H1 (cell line): ENCODE data around the gene IYD. TPM values are rescaled to one million over a fixed set of nuclear protein-coding genes. Genes with fewer than 3 reads are reported as not detected.

ENCODE experiments used
- CTCF ChIA-PET: fragments of 300-600 bp; sonication (Branson Sonifier 250); formaldehyde crosslinking; loops from one replicate; lab custom pipeline; 2021; ENCODE audit not compliant: partially characterized antibody; lab: Charles Lee
- POLR2A ChIA-PET: fragments of 300-600 bp; sonication (Branson Sonifier 250); formaldehyde crosslinking; loops from one replicate; lab custom pipeline; 2021; ENCODE audit warnings: inconsistent platforms; ENCODE audit not compliant: partially characterized antibody; lab: Charles Lee
- DNase-seq, 2 experiments: peaks; one replicate each; pipeline versions ENCODE4 v3.0.0 to v3.0.0-alpha.2; 2010 to 2022; ENCODE audit warnings: low spot score in 2 of 2, low read depth in 1 of 2, mixed read lengths in 1 of 2
- FAIRE-seq: peaks from 2 replicates; lab custom pipeline; 2011; peaks lifted over from hg19 to GRCh38; lab: Jason Lieb, UNC
- H2AFZ ChIP-seq: 2 replicates; pipeline ENCODE4 v1.8.1; 2012; ENCODE audit warnings: low read length, inconsistent platforms
- H2AK5ac ChIP-seq: 2 replicates; pipeline ENCODE4 v1.6.1; 2013; ENCODE audit warnings: low read depth, low read length
- H2BK120ac ChIP-seq: replicated peaks from 2 replicates; pipeline ENCODE3; 2013; ENCODE audit warnings: low read depth, low read length, inconsistent platforms
- H2BK12ac ChIP-seq: 2 replicates; pipeline ENCODE4 v1.6.1; 2013; ENCODE audit warnings: low read depth, low read length
- H2BK15ac ChIP-seq: 2 replicates; pipeline ENCODE4 v1.6.1; 2013; ENCODE audit warnings: low read length
- H2BK20ac ChIP-seq: 2 replicates; pipeline ENCODE4 v1.6.1; 2013; ENCODE audit warnings: low read length
- H2BK5ac ChIP-seq: 2 replicates; pipeline ENCODE4 v1.6.1; 2013; ENCODE audit warnings: low read depth, low read length
- H3K14ac ChIP-seq: 2 replicates; pipeline ENCODE4 v1.6.1; 2013; ENCODE audit warnings: inconsistent platforms; ENCODE audit not compliant: insufficient read length
- H3K18ac ChIP-seq: 2 replicates; pipeline ENCODE4 v1.6.1; 2013; ENCODE audit warnings: low read length; ENCODE audit errors: extremely low read depth
- H3K23ac ChIP-seq: 2 replicates; pipeline ENCODE4 v1.6.1; 2013; ENCODE audit warnings: inconsistent platforms; ENCODE audit not compliant: insufficient read length
- H3K23me2 ChIP-seq: 2 replicates; pipeline ENCODE4 v1.6.1; 2013; ENCODE audit warnings: low read depth, low read length
- H3K27ac ChIP-seq: 2 replicates; pipeline ENCODE4 v1.6.1; 2011; ENCODE audit warnings: low read depth, low read length, inconsistent platforms
- H3K27me3 ChIP-seq, 4 experiments: replicated peaks in 1 of 4; 1 replicate in 1 of 4; 2 replicates in 3 of 4; pipeline versions ENCODE4 v1.6.1 to v1.8.1; 2011 to 2013; ENCODE audit warnings: low read length in 3 of 4, mild to moderate bottlenecking in 3 of 4, inconsistent platforms in 2 of 4, mixed read lengths in 2 of 4, moderate library complexity in 1 of 4; ENCODE audit not compliant: control insufficient read depth in 3 of 4, insufficient read depth in 3 of 4; ENCODE audit errors: extremely low read depth in 1 of 4
- H3K36me3 ChIP-seq, 4 experiments: 2 replicates each; pipeline versions ENCODE4 v1.6.1 to v1.8.1; 2011 to 2013; ENCODE audit warnings: mild to moderate bottlenecking in 4 of 4, low read length in 3 of 4, moderate library complexity in 2 of 4, control low read depth in 1 of 4, inconsistent platforms in 1 of 4; ENCODE audit not compliant: insufficient read depth in 4 of 4, control insufficient read depth in 2 of 4
- H3K4ac ChIP-seq: replicated peaks from 2 replicates; pipeline ENCODE3; 2013; ENCODE audit warnings: low read length, low read depth, mixed read lengths, inconsistent platforms; ENCODE audit not compliant: insufficient read length
- H3K4me1 ChIP-seq, 4 experiments: replicated peaks in 1 of 4; 1 replicate in 1 of 4; 2 replicates in 3 of 4; pipeline versions ENCODE4 v1.6.1 to v1.8.1; 2011 to 2013; ENCODE audit warnings: low read length in 3 of 4, inconsistent platforms in 2 of 4, mixed read lengths in 1 of 4; ENCODE audit not compliant: insufficient read depth in 4 of 4, control insufficient read depth in 3 of 4
- H3K4me2 ChIP-seq, 2 experiments: 2 replicates each; pipeline versions ENCODE4 v1.6.1 to v1.8.1; 2011 to 2013; ENCODE audit warnings: low read depth in 2 of 2, low read length in 2 of 2, control low read depth in 1 of 2, inconsistent platforms in 1 of 2, mild to moderate bottlenecking in 1 of 2; ENCODE audit not compliant: insufficient read depth in 1 of 2
- H3K4me3 ChIP-seq, 4 experiments: fragments of 200-600, 300-600 bp in 1 of 4; sonication (generic), shearing (Covaris generic), sonication (Bioruptor Twin) in 1 of 4; 2 replicates each; pipeline versions ENCODE4 v1.5.1 to v1.8.1; 2011 to 2016; ENCODE audit warnings: low read length in 4 of 4, low read depth in 3 of 4, control low read depth in 2 of 4, inconsistent platforms in 2 of 4, mild to moderate bottlenecking in 2 of 4, mixed read lengths in 1 of 4, moderate library complexity in 1 of 4; ENCODE audit not compliant: insufficient read depth in 2 of 4; ENCODE audit errors: extremely low read depth in 1 of 4
- H3K56ac ChIP-seq: replicated peaks from 2 replicates; pipeline ENCODE3; 2013; ENCODE audit warnings: low read depth, mild to moderate bottlenecking, mixed read lengths, low read length, inconsistent platforms; ENCODE audit not compliant: insufficient read length
- H3K79me1 ChIP-seq: 2 replicates; pipeline ENCODE4 v1.6.1; 2013; ENCODE audit warnings: low read depth, low read length, control low read depth
- H3K79me2 ChIP-seq, 2 experiments: 2 replicates each; pipeline versions ENCODE4 v1.6.1 to v1.8.1; 2012 to 2013; ENCODE audit warnings: low read length in 2 of 2, mild to moderate bottlenecking in 2 of 2, inconsistent platforms in 1 of 2; ENCODE audit not compliant: insufficient read depth in 2 of 2, control insufficient read depth in 1 of 2
- H3K9ac ChIP-seq, 4 experiments: replicated peaks in 1 of 4; 1 replicate in 1 of 4; 2 replicates in 3 of 4; pipeline versions ENCODE4 v1.6.1 to v1.8.1; 2011 to 2013; ENCODE audit warnings: low read depth in 3 of 4, low read length in 3 of 4, control low read depth in 2 of 4, mild to moderate bottlenecking in 2 of 4, moderate library complexity in 2 of 4, inconsistent platforms in 1 of 4; ENCODE audit errors: extremely low read depth in 1 of 4
- H3K9me3 ChIP-seq, 2 experiments: 2 replicates each; pipeline versions ENCODE4 v1.6.1 to v1.8.1; 2012 to 2013; ENCODE audit warnings: mild to moderate bottlenecking in 2 of 2, moderate library complexity in 2 of 2, control low read depth in 1 of 2, inconsistent platforms in 1 of 2, low read depth in 1 of 2, low read length in 1 of 2, mixed read lengths in 1 of 2; ENCODE audit not compliant: insufficient read depth in 2 of 2
- H4K20me1 ChIP-seq, 2 experiments: replicated peaks in 1 of 2; 2 replicates each; pipeline versions ENCODE3 to v1.8.1; 2011 to 2013; ENCODE audit warnings: inconsistent platforms in 2 of 2, low read length in 2 of 2, mild to moderate bottlenecking in 1 of 2; ENCODE audit not compliant: insufficient read depth in 2 of 2, control insufficient read depth in 1 of 2
- H4K5ac ChIP-seq: 2 replicates; pipeline ENCODE4 v1.6.1; 2013; ENCODE audit warnings: low read length, low read depth, mixed read lengths, inconsistent platforms; ENCODE audit not compliant: insufficient read length
- H4K8ac ChIP-seq: 2 replicates; pipeline ENCODE4 v1.8.0; 2013; ENCODE audit warnings: mild to moderate bottlenecking, moderate library complexity, low read length, inconsistent platforms; ENCODE audit not compliant: insufficient read depth; ENCODE audit errors: extremely low read depth
- H4K91ac ChIP-seq: replicated peaks from 2 replicates; pipeline ENCODE3; 2013; ENCODE audit warnings: low read length, mixed read lengths, inconsistent platforms; ENCODE audit not compliant: insufficient read length
- CHD1 ChIP-seq: IDR thresholded peaks from 2 replicates; pipeline ENCODE4 v1.6.1; 2012; ENCODE audit warnings: low read depth, low read length, improper control_type of control experiment
- CTCF ChIP-seq, 3 experiments: IDR thresholded peaks; 1 replicate in 2 of 3; 2 replicates in 1 of 3; pipeline versions ENCODE4 v1.5.1 to v1.6.1; 2011; ENCODE audit warnings: low read length in 3 of 3, mild to moderate bottlenecking in 3 of 3, inconsistent platforms in 2 of 3, low read depth in 1 of 3, moderate library complexity in 1 of 3; ENCODE audit not compliant: insufficient read depth in 1 of 3; ENCODE audit errors: control extremely low read depth in 1 of 3
- KDM4A ChIP-seq: IDR thresholded peaks from one replicate; pipeline ENCODE4 v1.7.1; 2012; ENCODE audit warnings: low read depth, mild to moderate bottlenecking, moderate library complexity, low read length, inconsistent platforms; ENCODE audit not compliant: severe bottlenecking
- POLR2A ChIP-seq, 2 experiments: IDR thresholded peaks; 1 replicate in 1 of 2; 2 replicates in 1 of 2; pipeline ENCODE4 v1.6.1; 2011; ENCODE audit warnings: low read depth in 2 of 2, low read length in 2 of 2, mild to moderate bottlenecking in 2 of 2; ENCODE audit errors: control extremely low read depth in 1 of 2
- RAD21 ChIP-seq, 2 experiments: IDR thresholded peaks in 1 of 2; conservative IDR thresholded peaks in 1 of 2; 2 replicates each; pipeline ENCODE4 v1.6.1; 2011; ENCODE audit warnings: low read depth in 2 of 2, low read length in 2 of 2, improper control_type of control experiment in 1 of 2, inconsistent platforms in 1 of 2, mild to moderate bottlenecking in 1 of 2, moderate library complexity in 1 of 2
- SIX5 ChIP-seq: IDR thresholded peaks from 2 replicates; pipeline ENCODE4 v1.6.1; 2011; ENCODE audit warnings: mild to moderate bottlenecking, low read depth, low read length
- SP4 ChIP-seq: IDR thresholded peaks from 2 replicates; pipeline ENCODE4 v1.6.1; 2012; ENCODE audit warnings: low read length, inconsistent platforms
- SRF ChIP-seq: IDR thresholded peaks from 2 replicates; pipeline ENCODE4 v1.6.1; 2011; ENCODE audit warnings: mild to moderate bottlenecking, low read depth, low read length, moderate library complexity
- WGBS, 2 experiments: shearing (Covaris generic) in 1 of 2; methylation state at CpG; one replicate each; pipeline versions ENCODE4 v1.1.6 to v1.1.7; 2013 to 2015; ENCODE audit warnings: low lambda C conversion rate in 2 of 2, mixed read lengths in 2 of 2, inconsistent platforms in 1 of 2, low coverage in 1 of 2, missing lambda C conversion rate in 1 of 2; ENCODE audit not compliant: insufficient replicate concordance in 2 of 2, insufficient coverage in 1 of 2, insufficient read length in 1 of 2; ENCODE audit errors: extremely low coverage in 1 of 2, missing lambda C conversion rate in 1 of 2; 5-methylcytosine and 5-hydroxymethylcytosine counted together
- polyA plus RNA-seq, 7 experiments: library from polyadenylated mRNA; depleted of rRNA in 3 of 7; stranded (reverse) in 5 of 7; unstranded in 2 of 7; fragments of >200 nt in 5 of 7; fragments of 200-250 nt in 2 of 7; gene quantifications; 1 replicate in 5 of 7; 2 replicates in 1 of 7; 4 replicates in 1 of 7; pipeline versions ENCODE4 v1.2.1 to v1.2.3, GENCODE V29; 2011 to 2013; ENCODE audit warnings: missing spikeins in 2 of 7, mixed read lengths in 2 of 7
- total RNA-seq: library from RNA; stranded (reverse); fragmentation: NEBNext Ultra II Directional; extraction: Animal tissue kit (Norgen Biotek cat#: 25700); gene quantifications from 2 replicates; pipeline ENCODE4 v1.2.1, GENCODE V29; 2021

Gene IYD
- total and polyA plus RNA-seq, 2 of the 8 experiments (the other 6 are each of a cell fraction or from before 2014, with no cell fraction given) = not detected

- Histone ChIP-seq H3K9ac (no peak overlapping the region), H4K5ac (no peak overlapping the region), H3K4me3 (no peak overlapping the region), H4K8ac (no peak overlapping the region), H3K18ac (no peak overlapping the region), H3K36me3 (no peaks in the 10 kb centered on the region), H3K9me3 (no peaks in the 10 kb centered on the region), H2BK12ac (no peak overlapping the region), H2BK20ac (no peak overlapping the region), H3K4me2 (no peak overlapping the region), H3K14ac (no peak overlapping the region), H2AFZ (no peak overlapping the region), H3K27me3 (no peaks in the 10 kb centered on the region), H3K4me1 (no peaks in the 10 kb centered on the region), H2AK5ac (no peak overlapping the region), H2BK15ac (no peak overlapping the region), H4K20me1 (no peaks in the 10 kb centered on the region), H3K23me2 (no peaks in the 10 kb centered on the region), H3K23ac (no peak overlapping the region), H4K91ac (no peak overlapping the region), H2BK120ac (no peak overlapping the region), H3K4ac (no peak overlapping the region), H3K79me1 (no peaks in the 10 kb centered on the region), H3K56ac (no peak overlapping the region), H2BK5ac (no peak overlapping the region), H3K27ac (no peak overlapping the region), H3K79me2 (no peaks in the 10 kb centered on the region)
- WGBS, 2 experiments = 82% methylated on average over 4 of the region's 4 CpGs; no CpG with 5 or more reads in 1 of the 2 experiments
- TF ChIP-seq RAD21 (IDR thresholded peaks at IDR 0.05 in 1 of 2, conservative IDR thresholded peaks at IDR 0.05 in 1 of 2; ENCODE audit: low read depth in 2 of 2, low read length in 2 of 2) = peak; percentile 29 to 39; a peak in 3 of 4 replicates
- TF ChIP-seq SIX5 = no peak
- no peak for TF ChIP-seq KDM4A
- no peak for TF ChIP-seq POLR2A (IDR thresholded peaks at IDR 0.05; ENCODE audit: control extremely low read depth in 1 of 2, low read depth in 2 of 2, low read length in 2 of 2)
- peak; percentile 28 to 46 (median 31) for TF ChIP-seq CTCF (IDR thresholded peaks at IDR 0.05; ENCODE audit: control extremely low read depth in 1 of 3, insufficient read depth in 1 of 3, low read depth in 1 of 3, low read length in 3 of 3)
- no peak for TF ChIP-seq CHD1
- no peak for TF ChIP-seq SRF
- TF ChIP-seq SP4 = no peak
- no peak for FAIRE-seq
- POLR2A ChIA-PET = no interaction called here
- CTCF ChIA-PET = interaction anchor here (0.6 to 1.9 kb wide), 11 partner anchors 8 to 285 kb away, joined by 3 to 8 read pairs (median 4); partner anchors contain the start of gene PLEKHG1
- DNase-seq = no peak
Observed at GRCh38 chr6:150355932-150356331, 12.9 kb upstream of the IYD start.
